PC-3 (cell line): ENCODE results near the gene NTN5. TPM values are rescaled to one million over a fixed set of nuclear protein-coding genes. Genes with fewer than 3 reads are reported as not detected.

ENCODE experiments used
- ATAC-seq: fragments of 200-7000 bp; cut with Tn5 transposase; 2 replicates; pipeline ENCODE4 v1.9.1; 2020; ENCODE audit warnings: mild to moderate bottlenecking, moderate library complexity
- BruUV-seq: library from RNA; stranded (reverse); fragments of 400-500 nt; replicated peaks from 2 replicates; lab custom pipeline; 2021; lab: Mats Ljungman, UMichigan
- CTCF ChIA-PET: fragments of 300-600 bp; sonication (Branson Sonifier 250); formaldehyde crosslinking; loops from one replicate; lab custom pipeline; 2022; ENCODE audit warnings: antibody characterized with exemption; lab: Charles Lee
- POLR2A ChIA-PET: fragments of 300-600 bp; sonication (Branson Sonifier 250); formaldehyde crosslinking; loops from one replicate; lab custom pipeline; 2022; ENCODE audit warnings: antibody characterized with exemption; ENCODE audit not compliant: unreplicated experiment; lab: Charles Lee
- DNase-seq: peaks from one replicate; pipeline ENCODE4 v3.0.0-alpha.2; 2015
- H2AFZ ChIP-seq: fragments of 300-600 bp; sonication (generic); 2 replicates; pipeline ENCODE4 v1.6.0; 2016; ENCODE audit warnings: antibody characterized with exemption, low read length
- H3F3A ChIP-seq: fragments of 300-600 bp; sonication (generic); one replicate; pipeline ENCODE4 v1.6.0; 2017; ENCODE audit warnings: antibody characterized with exemption, low read length, control low read depth, mild to moderate bottlenecking; ENCODE audit not compliant: unreplicated experiment
- H3K27ac ChIP-seq: fragments of 300-600 bp; sonication (generic); 2 replicates; pipeline ENCODE4 v1.5.1; 2016; ENCODE audit warnings: mild to moderate bottlenecking, low read length
- H3K27me3 ChIP-seq: fragments of 300-600 bp; sonication (generic); 2 replicates; pipeline ENCODE4 v1.6.1; 2016; ENCODE audit warnings: low read length, mixed read lengths
- H3K36me3 ChIP-seq: fragments of 300-600 bp; sonication (generic); 2 replicates; pipeline ENCODE4 v1.6.1; 2016; ENCODE audit warnings: low read depth, mixed run types, low read length, mixed read lengths
- H3K4me1 ChIP-seq: fragments of 300-600 bp; sonication (generic); 2 replicates; pipeline ENCODE4 v1.5.1; 2016; ENCODE audit warnings: low read length; ENCODE audit not compliant: insufficient read depth
- H3K4me2 ChIP-seq: fragments of 300-600 bp; sonication (generic); 2 replicates; pipeline ENCODE4 v1.6.0; 2016; ENCODE audit warnings: low read length
- H3K4me3 ChIP-seq: fragments of 300-600 bp; sonication (generic); 2 replicates; pipeline ENCODE4 v1.5.1; 2016; ENCODE audit warnings: mild to moderate bottlenecking, low read length, mixed read lengths
- H3K79me2 ChIP-seq: fragments of 300-600 bp; sonication (generic); 2 replicates; pipeline ENCODE4 v1.6.1; 2017; ENCODE audit warnings: low read length, mixed read lengths
- H3K9ac ChIP-seq: fragments of 300-600 bp; sonication (generic); 2 replicates; pipeline ENCODE4 v1.6.0; 2016; ENCODE audit warnings: mild to moderate bottlenecking, low read length
- H3K9me2 ChIP-seq: fragments of 300-600 bp; sonication (generic); replicated peaks from 2 replicates; pipeline ENCODE4 v1.6.1; 2016; ENCODE audit warnings: mixed run types, low read length, mixed read lengths
- H3K9me3 ChIP-seq: fragments of 300-600 bp; sonication (generic); 2 replicates; pipeline ENCODE4 v1.6.1; 2016; ENCODE audit warnings: low read length, mixed read lengths
- H4K20me1 ChIP-seq: fragments of 300-600 bp; sonication (generic); 2 replicates; pipeline ENCODE4 v1.6.1; 2016; ENCODE audit warnings: low read length, mixed read lengths
- CTCF ChIP-seq: fragments of 300-600 bp; sonication (generic); conservative IDR thresholded peaks from 2 replicates; pipeline ENCODE4 v1.5.1; 2017; ENCODE audit warnings: antibody characterized with exemption, low read depth, mild to moderate bottlenecking, low read length
- EZH2 ChIP-seq: fragments of 300-600 bp; sonication (generic); IDR thresholded peaks from one replicate; pipeline ENCODE4 v1.6.1; 2017; ENCODE audit warnings: antibody characterized with exemption, mild to moderate bottlenecking, low read length; ENCODE audit not compliant: unreplicated experiment
- EZH2phosphoT487 ChIP-seq: fragments of 300-600 bp; sonication (generic); IDR thresholded peaks from 2 replicates; pipeline ENCODE4 v1.6.1; 2018; ENCODE audit warnings: mild to moderate bottlenecking, antibody characterized with exemption, low read length, borderline replicate concordance
- intact Hi-C: fragments of 100-400 bp; cut with micrococcal nuclease; formaldehyde crosslinking; loops from 2 replicates; pipeline ENCODE4 v1.9.0; 2023
- total RNA-seq: library from RNA; depleted of rRNA; stranded (reverse); fragments of >200 nt; gene quantifications from 2 replicates; pipeline ENCODE4 v1.2.3, GENCODE V29; 2014

Gene NTN5
- total RNA-seq, 1 experiment from 2014 or later: 0.18 TPM

DNA sequence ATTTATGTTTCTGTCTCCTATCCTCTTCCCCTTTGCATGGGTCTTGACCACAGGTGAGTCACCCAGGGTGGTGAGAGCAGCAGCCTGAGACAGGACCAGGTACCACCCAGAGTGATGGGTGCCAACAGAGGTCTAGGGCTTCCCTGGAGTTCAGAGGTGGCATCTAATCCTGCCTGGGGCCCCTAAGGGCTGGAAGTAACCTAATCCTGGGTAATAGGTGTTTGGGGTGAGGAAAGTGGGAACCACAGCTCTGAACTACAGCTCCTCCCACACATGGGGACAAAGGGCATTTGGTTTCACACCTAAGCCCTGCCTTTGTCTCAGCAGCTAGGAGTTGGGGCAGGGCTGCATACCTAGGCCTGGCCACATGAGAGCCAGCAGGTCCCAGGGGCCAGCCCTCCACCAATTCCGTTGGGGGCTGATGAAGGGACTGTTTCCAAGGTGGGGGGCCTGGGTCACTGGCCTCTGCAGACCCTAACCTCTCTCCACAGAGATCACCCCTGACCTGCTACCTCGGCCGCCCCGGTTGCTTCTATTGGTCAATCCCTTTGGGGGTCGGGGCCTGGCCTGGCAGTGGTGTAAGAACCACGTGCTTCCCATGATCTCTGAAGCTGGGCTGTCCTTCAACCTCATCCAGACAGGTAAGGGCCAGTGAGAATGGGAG lies 45.5 kb downstream of the NTN5 start:
- no peaks in the 10 kb centered on the region for H3K36me3 ChIP-seq
- no peaks in the 10 kb centered on the region for H3K9me3 ChIP-seq
- POLR2A ChIA-PET: no interaction called here
- no peak overlapping the region for H3K4me2 ChIP-seq
- H3K9ac ChIP-seq: no peak overlapping the region
- no peaks in the 10 kb centered on the region for H4K20me1 ChIP-seq
- H3K79me2 ChIP-seq: no peaks in the 10 kb centered on the region
- H3K27ac ChIP-seq: no peak overlapping the region
- no peak for DNase-seq
- CTCF ChIA-PET: no interaction called here
- peak; percentile 53; the same call in 1 of the 2 replicates for ATAC-seq
- intact Hi-C loops: no loop called here
- H3K27me3 ChIP-seq: no peaks in the 10 kb centered on the region
- no peaks in the 10 kb centered on the region for H3F3A ChIP-seq
- TF ChIP-seq CTCF: no peak
- no peak for TF ChIP-seq EZH2phosphoT487
- TF ChIP-seq EZH2: no peak
- BruUV-seq: no TSS peak
- H3K4me3 ChIP-seq: no peak overlapping the region
- no peaks in the 10 kb centered on the region for H3K4me1 ChIP-seq
- no peak overlapping the region for H2AFZ ChIP-seq
- H3K9me2 ChIP-seq: no peaks in the 10 kb centered on the region

- H3K9me2 ChIP-seq: no peaks in the 10 kb centered on the region
- no peak overlapping the region for H3K4me2 ChIP-seq
- no TSS peak for BruUV-seq
- no peaks in the 10 kb centered on the region for H3K9me3 ChIP-seq
- intact Hi-C loops: no loop called here
- no peaks in the 10 kb centered on the region for H3K36me3 ChIP-seq
- no peaks in the 10 kb centered on the region for H4K20me1 ChIP-seq
- ChIA-PET CTCF (no interaction called here), POLR2A (no interaction called here)
- DNase-seq (no peak), ATAC-seq (no peak)
- no peaks in the 10 kb centered on the region for H3F3A ChIP-seq
- no peaks in the 10 kb centered on the region for H3K4me1 ChIP-seq
- no peak overlapping the region for H3K4me3 ChIP-seq
- H3K27me3 ChIP-seq: no peaks in the 10 kb centered on the region
- no peak overlapping the region for H3K27ac ChIP-seq
- no peak overlapping the region for H2AFZ ChIP-seq
- TF ChIP-seq EZH2phosphoT487 (no peak), CTCF (no peak), EZH2 (no peak)
- H3K79me2 ChIP-seq: no peaks in the 10 kb centered on the region
- no peak overlapping the region for H3K9ac ChIP-seq
Observed at GRCh38 chr19:48625891-48626327, 46.9 kb downstream of the NTN5 start.
